SU-DHL-6 (cell line): ENCODE measurements around the gene HOXD9.

Experiments
- H2AFZ ChIP-seq: fragments of 200-600 bp; sonication (generic); 2 replicates; pipeline ENCODE4 v1.6.1; 2014; ENCODE audit warnings: low read depth, mild to moderate bottlenecking, moderate library complexity, mixed read lengths, antibody characterized with exemption, low read length; ENCODE audit not compliant: severe bottlenecking
- H3F3A ChIP-seq: fragments of 200-600 bp; shearing (Covaris generic); 2 replicates; pipeline ENCODE4 v1.6.0; 2016; ENCODE audit warnings: antibody characterized with exemption, mild to moderate bottlenecking; ENCODE audit not compliant: insufficient read depth
- H3K27ac ChIP-seq: fragments of 200-600 bp; sonication (generic); 2 replicates; pipeline ENCODE4 v1.5.1; 2016; ENCODE audit warnings: low read depth, mild to moderate bottlenecking, low read length, moderate library complexity, mixed read lengths
- H3K27me3 ChIP-seq: fragments of 200-600 bp; sonication (generic), shearing (Covaris generic); 2 replicates; pipeline ENCODE4 v1.6.0; 2014; ENCODE audit warnings: mild to moderate bottlenecking, low read length
- H3K36me3 ChIP-seq: fragments of 200-600 bp; sonication (generic); 2 replicates; pipeline ENCODE4 v1.6.1; 2014; ENCODE audit warnings: mild to moderate bottlenecking, low read length, mixed read lengths
- H3K4me2 ChIP-seq: fragments of 300-600, 200-600 bp; shearing (Covaris generic), sonication (generic); 2 replicates; pipeline ENCODE4 v1.6.0; 2014; ENCODE audit warnings: low read length, low read depth, mild to moderate bottlenecking; ENCODE audit not compliant: poor library complexity, severe bottlenecking
- H3K4me3 ChIP-seq: fragments of 200-600 bp; sonication (generic); 2 replicates; pipeline ENCODE4 v1.5.1; 2014; ENCODE audit warnings: antibody characterized with exemption, low read length, mild to moderate bottlenecking, mixed read lengths; ENCODE audit not compliant: insufficient read depth, poor library complexity, severe bottlenecking
- H3K79me2 ChIP-seq: fragments of 200-600 bp; sonication (generic); 2 replicates; pipeline ENCODE4 v1.6.1; 2014; ENCODE audit warnings: mild to moderate bottlenecking, low read length, moderate library complexity; ENCODE audit not compliant: insufficient read depth
- H3K9ac ChIP-seq: fragments of 200-600 bp; sonication (generic); 2 replicates; pipeline ENCODE4 v1.7.0; 2014; ENCODE audit warnings: mild to moderate bottlenecking, low read length
- H3K9me2 ChIP-seq: fragments of 200-600 bp; sonication (generic); replicated peaks from 2 replicates; pipeline ENCODE4 v1.6.1; 2014; ENCODE audit warnings: low read length; ENCODE audit not compliant: insufficient read depth
- H3K9me3 ChIP-seq: fragments of 200-600 bp; sonication (generic); 2 replicates; pipeline ENCODE4 v1.6.1; 2014; ENCODE audit warnings: low read length, mixed read lengths; ENCODE audit not compliant: insufficient read depth
- H4K20me1 ChIP-seq: fragments of 200-600 bp; sonication (generic); 2 replicates; pipeline ENCODE4 v1.6.1; 2014; ENCODE audit warnings: low read depth, mild to moderate bottlenecking, antibody characterized with exemption, low read length, moderate library complexity, mixed read lengths
- EZH2phosphoT487 ChIP-seq: fragments of 200-600 bp; sonication (generic), shearing (Covaris generic); conservative IDR thresholded peaks from 2 replicates; pipeline ENCODE4 v1.6.1; 2018; ENCODE audit warnings: mild to moderate bottlenecking, antibody characterized with exemption, low read length, moderate library complexity, mixed read lengths
- TF ChIP-seq, protein P1 (sequence below): fragments of 200-600 bp; sonication (generic); IDR thresholded peaks from one replicate; pipeline ENCODE4 v1.5.1; 2017; ENCODE audit warnings: antibody characterized with exemption, mild to moderate bottlenecking, low read length, moderate library complexity; ENCODE audit not compliant: insufficient read depth, poor library complexity, severe bottlenecking

The HOXD9 gene

GRCh38 chr2:176110415-176111308 lies 11.9 kb upstream of the HOXD9 start:
- TF ChIP-seq, protein P1, sequence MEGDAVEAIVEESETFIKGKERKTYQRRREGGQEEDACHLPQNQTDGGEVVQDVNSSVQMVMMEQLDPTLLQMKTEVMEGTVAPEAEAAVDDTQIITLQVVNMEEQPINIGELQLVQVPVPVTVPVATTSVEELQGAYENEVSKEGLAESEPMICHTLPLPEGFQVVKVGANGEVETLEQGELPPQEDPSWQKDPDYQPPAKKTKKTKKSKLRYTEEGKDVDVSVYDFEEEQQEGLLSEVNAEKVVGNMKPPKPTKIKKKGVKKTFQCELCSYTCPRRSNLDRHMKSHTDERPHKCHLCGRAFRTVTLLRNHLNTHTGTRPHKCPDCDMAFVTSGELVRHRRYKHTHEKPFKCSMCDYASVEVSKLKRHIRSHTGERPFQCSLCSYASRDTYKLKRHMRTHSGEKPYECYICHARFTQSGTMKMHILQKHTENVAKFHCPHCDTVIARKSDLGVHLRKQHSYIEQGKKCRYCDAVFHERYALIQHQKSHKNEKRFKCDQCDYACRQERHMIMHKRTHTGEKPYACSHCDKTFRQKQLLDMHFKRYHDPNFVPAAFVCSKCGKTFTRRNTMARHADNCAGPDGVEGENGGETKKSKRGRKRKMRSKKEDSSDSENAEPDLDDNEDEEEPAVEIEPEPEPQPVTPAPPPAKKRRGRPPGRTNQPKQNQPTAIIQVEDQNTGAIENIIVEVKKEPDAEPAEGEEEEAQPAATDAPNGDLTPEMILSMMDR, result no peak
- no peak for TF ChIP-seq EZH2phosphoT487
- H3K27me3 ChIP-seq, result no peaks in the 10 kb centered on the region
- H3K9ac ChIP-seq, result no peak overlapping the region
- H3F3A ChIP-seq, result no peaks in the 10 kb centered on the region
- H3K79me2 ChIP-seq, result no peaks in the 10 kb centered on the region
- H3K9me3 ChIP-seq, result no peaks in the 10 kb centered on the region
- H4K20me1 ChIP-seq, result no peaks in the 10 kb centered on the region
- no peak overlapping the region for H2AFZ ChIP-seq
- H3K27ac ChIP-seq, result no peak overlapping the region
- H3K4me2 ChIP-seq, result no peak overlapping the region
- no peaks in the 10 kb centered on the region for H3K9me2 ChIP-seq
- H3K4me3 ChIP-seq, result no peak overlapping the region
- H3K36me3 ChIP-seq, result no peaks in the 10 kb centered on the region

DNA sequence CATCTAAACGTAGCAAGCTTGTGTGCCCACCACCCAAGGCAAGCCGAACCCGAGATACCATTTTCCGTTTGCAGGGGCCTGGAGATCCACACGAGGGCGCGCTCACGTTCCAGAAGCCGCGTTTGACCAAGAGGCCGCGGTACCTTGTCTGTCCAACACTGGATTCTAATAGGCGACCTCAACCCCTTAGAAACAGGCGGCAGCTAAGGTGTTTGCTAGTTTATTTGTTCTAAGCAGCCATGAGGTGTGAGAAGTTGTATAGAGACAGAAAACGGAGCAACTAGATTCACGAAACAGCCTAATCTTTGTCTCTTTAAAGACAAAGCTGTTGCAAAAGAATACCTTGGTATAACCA lies 11.2 kb upstream of the HOXD9 start:
- Histone ChIP-seq H3K36me3 (no peaks in the 10 kb centered on the region), H3K27me3 (no peaks in the 10 kb centered on the region), H2AFZ (no peak overlapping the region), H3K9ac (no peak overlapping the region), H3K27ac (no peak overlapping the region), H3F3A (no peaks in the 10 kb centered on the region), H3K4me2 (no peak overlapping the region), H3K4me3 (no peak overlapping the region), H3K9me3 (no peaks in the 10 kb centered on the region), H3K79me2 (no peaks in the 10 kb centered on the region), H3K9me2 (no peaks in the 10 kb centered on the region), H4K20me1 (no peaks in the 10 kb centered on the region)
- TF ChIP-seq, protein P1, result no peak
- no peak for TF ChIP-seq EZH2phosphoT487

DNA sequence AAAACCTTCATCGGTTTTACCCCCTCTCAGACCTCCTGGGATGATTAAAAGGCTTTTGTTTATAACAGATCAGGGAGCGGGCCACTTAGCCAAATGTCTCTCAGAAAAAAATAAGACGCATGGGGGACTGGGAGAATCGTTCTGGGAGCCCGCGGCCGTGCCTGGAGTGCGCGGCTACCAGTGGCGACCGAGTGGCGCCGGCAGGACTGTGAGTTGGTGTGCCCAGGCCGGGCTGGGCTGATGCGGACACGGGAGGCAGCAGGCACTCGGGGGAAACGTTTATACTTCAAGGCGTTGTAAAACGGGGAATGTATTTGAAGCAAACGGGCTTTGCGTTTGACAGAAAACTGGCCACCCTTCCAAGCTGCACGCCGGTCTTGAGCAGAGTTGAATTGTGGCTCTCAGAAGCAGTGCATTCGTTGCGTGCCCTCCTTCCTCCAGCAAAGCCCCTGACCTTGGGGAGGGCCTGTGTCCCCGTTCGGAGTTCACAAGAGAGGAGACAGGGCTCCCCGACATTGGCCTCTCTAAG lies 10.6 kb upstream of the HOXD9 start:
- H3K36me3 ChIP-seq, result no peaks in the 10 kb centered on the region
- H3K79me2 ChIP-seq, result no peaks in the 10 kb centered on the region

More for the DNA sequence above, 10.6 kb upstream of the HOXD9 start:
- Histone ChIP-seq H3K4me2 (no peak overlapping the region), H3K27me3 (no peaks in the 10 kb centered on the region), H3K9me2 (no peaks in the 10 kb centered on the region), H4K20me1 (no peaks in the 10 kb centered on the region), H3K27ac (no peak overlapping the region), H2AFZ (no peak overlapping the region), H3K9me3 (no peaks in the 10 kb centered on the region), H3K9ac (no peak overlapping the region), H3F3A (no peaks in the 10 kb centered on the region), H3K4me3 (no peak overlapping the region)
- no peak for TF ChIP-seq EZH2phosphoT487
- TF ChIP-seq, protein P1, result no peak
